Keratinocyte (primary cell): ENCODE results near the gene ENDOG. TPM values are rescaled to one million over a fixed set of nuclear protein-coding genes. Genes with fewer than 3 reads are reported as not detected.

ENCODE experiments used
- DNase-seq: peaks from one replicate; pipeline ENCODE4 v3.0.0-alpha.2; 2011; ENCODE audit warnings: low read depth, missing footprints, low spot score
- FAIRE-seq: peaks from 2 replicates; lab custom pipeline; 2011; peaks lifted over from hg19 to GRCh38; lab: Jason Lieb, UNC
- H2AFZ ChIP-seq: 2 replicates; pipeline ENCODE4 v1.6.0; 2012; ENCODE audit warnings: low read length, control low read depth, inconsistent platforms; ENCODE audit not compliant: control insufficient read depth
- H3K27ac ChIP-seq: 2 replicates; pipeline ENCODE4 v1.5.1; 2011; ENCODE audit warnings: low read length; ENCODE audit not compliant: control insufficient read depth, insufficient read depth
- H3K27me3 ChIP-seq: 3 replicates; pipeline ENCODE4 v1.6.0; 2011; ENCODE audit warnings: low read length; ENCODE audit not compliant: control insufficient read depth, insufficient read depth; ENCODE audit errors: extremely low read depth
- H3K36me3 ChIP-seq, 2 experiments: 2 replicates in 1 of 2; 3 replicates in 1 of 2; pipeline ENCODE4 v1.5.1; 2011; ENCODE audit warnings: low read length in 2 of 2, mild to moderate bottlenecking in 1 of 2; ENCODE audit not compliant: control insufficient read depth in 2 of 2, insufficient read depth in 2 of 2; ENCODE audit errors: extremely low read depth in 1 of 2
- H3K4me1 ChIP-seq: 3 replicates; pipeline ENCODE4 v1.5.1; 2011; ENCODE audit warnings: low read length; ENCODE audit not compliant: control insufficient read depth, insufficient read depth; ENCODE audit errors: extremely low read depth
- H3K4me2 ChIP-seq: 3 replicates; pipeline ENCODE4 v1.6.0; 2011; ENCODE audit warnings: low read depth, low read length; ENCODE audit not compliant: control insufficient read depth, insufficient read depth; ENCODE audit errors: extremely low read depth
- H3K4me3 ChIP-seq, 3 experiments: fragments of 200-600 bp in 1 of 3; sonication (generic) in 1 of 3; 2 replicates in 2 of 3; 3 replicates in 1 of 3; pipeline ENCODE4 v1.5.1; 2011 to 2016; ENCODE audit warnings: low read length in 3 of 3, mild to moderate bottlenecking in 3 of 3, control low read depth in 2 of 3, inconsistent platforms in 1 of 3, low read depth in 1 of 3, mixed read lengths in 1 of 3, mixed run types in 1 of 3, moderate library complexity in 1 of 3; ENCODE audit not compliant: control insufficient read depth in 2 of 3, insufficient read depth in 2 of 3; ENCODE audit errors: extremely low read depth in 1 of 3
- H3K79me2 ChIP-seq: 2 replicates; pipeline ENCODE4 v1.6.0; 2012; ENCODE audit warnings: low read length; ENCODE audit not compliant: control insufficient read depth, insufficient read depth
- H3K9ac ChIP-seq: 3 replicates; pipeline ENCODE4 v1.6.0; 2011; ENCODE audit warnings: low read length; ENCODE audit not compliant: control insufficient read depth, insufficient read depth; ENCODE audit errors: extremely low read depth
- H3K9me1 ChIP-seq: 3 replicates; pipeline ENCODE4 v1.6.0; 2011; ENCODE audit warnings: low read length; ENCODE audit not compliant: control insufficient read depth, insufficient read depth; ENCODE audit errors: extremely low read depth
- H3K9me3 ChIP-seq: 2 replicates; pipeline ENCODE4 v1.5.1; 2012; ENCODE audit warnings: low read depth, low read length; ENCODE audit not compliant: control insufficient read depth
- H4K20me1 ChIP-seq: 3 replicates; pipeline ENCODE4 v1.6.0; 2011; ENCODE audit warnings: low read length; ENCODE audit not compliant: control insufficient read depth, insufficient read depth; ENCODE audit errors: extremely low read depth
- CTCF ChIP-seq, 3 experiments: IDR thresholded peaks in 1 of 3; conservative IDR thresholded peaks in 1 of 3; optimal IDR thresholded peaks in 1 of 3; 2 replicates in 2 of 3; 3 replicates in 1 of 3; pipeline versions ENCODE3 to v1.5.1; 2011; ENCODE audit warnings: low read length in 3 of 3, mild to moderate bottlenecking in 3 of 3, moderate library complexity in 2 of 3, control low read depth in 1 of 3, inconsistent platforms in 1 of 3; ENCODE audit not compliant: insufficient read depth in 2 of 3; ENCODE audit errors: extremely low read depth in 1 of 3
- EZH2 ChIP-seq: IDR thresholded peaks from one replicate; pipeline ENCODE4 v1.6.1; 2012; ENCODE audit warnings: inconsistent platforms, mild to moderate bottlenecking, low read length, moderate library complexity
- dilution Hi-C: fragments of 300-500 bp; cut with MboI; formaldehyde crosslinking; loops from one replicate; pipeline ENCODE4 v1.7.0; 2020; ENCODE audit warnings: low sequenced_read_pairs; ENCODE audit not compliant: extremely low pct_ligation_motif_present
- polyA plus RNA-seq, 5 experiments: library from polyadenylated mRNA; depleted of rRNA in 3 of 5; stranded (reverse) in 3 of 5; stranded (forward) in 1 of 5; unstranded in 1 of 5; fragments of >200 nt; gene quantifications; 1 replicate in 1 of 5; 2 replicates in 3 of 5; 3 replicates in 1 of 5; pipeline versions ENCODE4 v1.2.1 to v1.2.3, GENCODE V29; 2011 to 2012; ENCODE audit warnings: missing spikeins in 2 of 5, low read depth in 1 of 5, low replicate concordance in 1 of 5

ENDOG gene
- polyA plus RNA-seq, 1 donor (not counting 4 experiments of a cell fraction or from before 2014, with no cell fraction given), result 10.2 TPM

- no peak for FAIRE-seq
- H3K27ac ChIP-seq, result no peak overlapping the region
- H2AFZ ChIP-seq, result no peak overlapping the region
- H3K4me2 ChIP-seq, result no peak overlapping the region
- H3K36me3 ChIP-seq, result peaks cover 24 to 40% of the 10 kb centered on the region in 2 experiments
- H3K9me3 ChIP-seq, result no peaks in the 10 kb centered on the region
- H3K9ac ChIP-seq, result no peak overlapping the region
- no peak for DNase-seq
- no peak for TF ChIP-seq EZH2
- TF ChIP-seq CTCF (optimal IDR thresholded peaks at IDR 0.05 in 1 of 3, IDR thresholded peaks at IDR 0.05 in 1 of 3, conservative IDR thresholded peaks at IDR 0.05 in 1 of 3; ENCODE audit: extremely low read depth in 1 of 3, insufficient read depth in 2 of 3, low read length in 3 of 3), result no peak
- dilution Hi-C loops, result no loop called here
- H3K4me1 ChIP-seq, result peaks cover 11% of the 10 kb centered on the region
- H3K9me1 ChIP-seq, result no peaks in the 10 kb centered on the region
- H4K20me1 ChIP-seq, result peaks cover 7% of the 10 kb centered on the region
- H3K79me2 ChIP-seq, result no peaks in the 10 kb centered on the region
- no peaks in the 10 kb centered on the region for H3K27me3 ChIP-seq
- H3K4me3 ChIP-seq, result no peak overlapping the region
Observed at GRCh38 chr9:128820665-128821583, 2.6 kb downstream of the ENDOG start.

- Histone ChIP-seq H3K27me3 (no peaks in the 10 kb centered on the region), H3K79me2 (no peaks in the 10 kb centered on the region), H3K36me3 (peaks cover 28 to 44% of the 10 kb centered on the region in 2 experiments), H3K9me1 (no peaks in the 10 kb centered on the region), H3K4me1 (peaks cover 11% of the 10 kb centered on the region), H3K4me2 (no peak overlapping the region), H2AFZ (no peak overlapping the region), H3K9ac (no peak overlapping the region), H3K4me3 (no peak overlapping the region), H4K20me1 (peaks cover 7% of the 10 kb centered on the region), H3K9me3 (no peaks in the 10 kb centered on the region), H3K27ac (no peak overlapping the region)
- FAIRE-seq (no peak), DNase-seq (no peak)
- dilution Hi-C loops, result no loop called here
- TF ChIP-seq EZH2 (no peak), CTCF (optimal IDR thresholded peaks at IDR 0.05 in 1 of 3, IDR thresholded peaks at IDR 0.05 in 1 of 3, conservative IDR thresholded peaks at IDR 0.05 in 1 of 3; ENCODE audit: extremely low read depth in 1 of 3, insufficient read depth in 2 of 3, low read length in 3 of 3) (no peak)
Observed at GRCh38 chr9:128821584-128822406, 3.5 kb downstream of the ENDOG start.
